NCI-H2029 (cell line): ENCODE data around the gene MSH3.
"Not testable (repeated sequence)": the region's sequence is repeated elsewhere in the genome, so short reads cannot be mapped to it uniquely, and the experiment has no call there.

ENCODE experiments used
- DNase-seq: peaks from one replicate; lab custom pipeline; 2025; lab: John Stamatoyannopoulos, UW

The MSH3 gene

GRCh38 chr5:80656425-80656824 lies 2.0 kb downstream of the MSH3 start:
- no peak for DNase-seq

- no peak for DNase-seq
Observed at GRCh38 chr5:80659106-80659505, 4.7 kb downstream of the MSH3 start.

- DNase-seq: not testable (repeated sequence)
Observed at GRCh38 chr5:80660661-80661060, 6.2 kb downstream of the MSH3 start.

GRCh38 chr5:80662108-80662507 lies 7.7 kb downstream of the MSH3 start:
- no peak for DNase-seq

GRCh38 chr5:80665057-80665456 lies 10.6 kb downstream of the MSH3 start:
- DNase-seq: no peak

GRCh38 chr5:80667384-80667783 lies 12.9 kb downstream of the MSH3 start:
- DNase-seq: no peak

GRCh38 chr5:80668016-80668969 lies 13.8 kb downstream of the MSH3 start:
- no peak for DNase-seq

- peak; percentile 56 for DNase-seq
Observed at GRCh38 chr5:80672140-80672736, 17.8 kb downstream of the MSH3 start.

- no peak for DNase-seq
Observed at GRCh38 chr5:80676706-80677105, 22.3 kb downstream of the MSH3 start.

- no peak for DNase-seq
Observed at GRCh38 chr5:80686757-80687156, 32.3 kb downstream of the MSH3 start.

- no peak for DNase-seq
Observed at GRCh38 chr5:80688648-80689420, 34.4 kb downstream of the MSH3 start.

- DNase-seq: no peak
Observed at GRCh38 chr5:80689627-80690026, 35.2 kb downstream of the MSH3 start.

- DNase-seq: no peak
Observed at GRCh38 chr5:80695666-80696065, 41.2 kb downstream of the MSH3 start.

GRCh38 chr5:80696450-80696849 lies 42.0 kb downstream of the MSH3 start:
- DNase-seq: no peak

- DNase-seq: no peak
Observed at GRCh38 chr5:80697100-80697499, 42.6 kb downstream of the MSH3 start.

- no peak for DNase-seq
Observed at GRCh38 chr5:80698369-80698768, 43.9 kb downstream of the MSH3 start.

- no peak for DNase-seq
Observed at GRCh38 chr5:80701597-80701996, 47.1 kb downstream of the MSH3 start.

GRCh38 chr5:80703291-80703690 lies 48.8 kb downstream of the MSH3 start:
- no peak for DNase-seq

GRCh38 chr5:80703747-80704146 lies 49.3 kb downstream of the MSH3 start:
- DNase-seq: no peak

- no peak for DNase-seq
Observed at GRCh38 chr5:80704221-80704620, 49.8 kb downstream of the MSH3 start.

GRCh38 chr5:80705216-80705769 lies 50.8 kb downstream of the MSH3 start:
- DNase-seq: no peak

GRCh38 chr5:80705801-80706200 lies 51.3 kb downstream of the MSH3 start:
- no peak for DNase-seq
